ENCODE results near the gene KRTAP9-2. TPM values are rescaled to one million over a fixed set of nuclear protein-coding genes. Genes with fewer than 3 reads are reported as not detected.

KRTAP9-2 gene
- total RNA-seq, 1 donor from 2014 or later: not detected

GRCh38 chr17:41211845-41212466 lies 14.5 kb upstream of the KRTAP9-2 start:
- Histone ChIP-seq H3K27me3 (ENCODE audit: control insufficient read depth, insufficient read depth, low read length) (no peaks in the 10 kb centered on the region), H3K4me3 (ENCODE audit: low read depth, low read length) (no peak overlapping the region), H3K36me3 (ENCODE audit: control insufficient read depth, insufficient read depth, low read length) (no peaks in the 10 kb centered on the region)
- TF ChIP-seq, protein P1, sequence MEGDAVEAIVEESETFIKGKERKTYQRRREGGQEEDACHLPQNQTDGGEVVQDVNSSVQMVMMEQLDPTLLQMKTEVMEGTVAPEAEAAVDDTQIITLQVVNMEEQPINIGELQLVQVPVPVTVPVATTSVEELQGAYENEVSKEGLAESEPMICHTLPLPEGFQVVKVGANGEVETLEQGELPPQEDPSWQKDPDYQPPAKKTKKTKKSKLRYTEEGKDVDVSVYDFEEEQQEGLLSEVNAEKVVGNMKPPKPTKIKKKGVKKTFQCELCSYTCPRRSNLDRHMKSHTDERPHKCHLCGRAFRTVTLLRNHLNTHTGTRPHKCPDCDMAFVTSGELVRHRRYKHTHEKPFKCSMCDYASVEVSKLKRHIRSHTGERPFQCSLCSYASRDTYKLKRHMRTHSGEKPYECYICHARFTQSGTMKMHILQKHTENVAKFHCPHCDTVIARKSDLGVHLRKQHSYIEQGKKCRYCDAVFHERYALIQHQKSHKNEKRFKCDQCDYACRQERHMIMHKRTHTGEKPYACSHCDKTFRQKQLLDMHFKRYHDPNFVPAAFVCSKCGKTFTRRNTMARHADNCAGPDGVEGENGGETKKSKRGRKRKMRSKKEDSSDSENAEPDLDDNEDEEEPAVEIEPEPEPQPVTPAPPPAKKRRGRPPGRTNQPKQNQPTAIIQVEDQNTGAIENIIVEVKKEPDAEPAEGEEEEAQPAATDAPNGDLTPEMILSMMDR (IDR thresholded peaks at IDR 0.05; ENCODE audit: insufficient read depth, low read length, poor library complexity, severe bottlenecking): no peak
- peak; percentile 10 for DNase-seq (ENCODE audit: low read depth)

GRCh38 chr17:41212524-41213169 lies 13.8 kb upstream of the KRTAP9-2 start:
- Histone ChIP-seq H3K4me3 (ENCODE audit: low read depth, low read length) (no peak overlapping the region), H3K27me3 (ENCODE audit: control insufficient read depth, insufficient read depth, low read length) (no peaks in the 10 kb centered on the region), H3K36me3 (ENCODE audit: control insufficient read depth, insufficient read depth, low read length) (no peaks in the 10 kb centered on the region)
- no peak for DNase-seq (ENCODE audit: low read depth)
- TF ChIP-seq, protein P1 (IDR thresholded peaks at IDR 0.05; ENCODE audit: insufficient read depth, low read length, poor library complexity, severe bottlenecking): no peak

- H3K27me3 ChIP-seq (ENCODE audit: control insufficient read depth, insufficient read depth, low read length): no peaks in the 10 kb centered on the region
- no peak overlapping the region for H3K4me3 ChIP-seq (ENCODE audit: low read depth, low read length)
- DNase-seq (ENCODE audit: low read depth): no peak
- no peaks in the 10 kb centered on the region for H3K36me3 ChIP-seq (ENCODE audit: control insufficient read depth, insufficient read depth, low read length)
- TF ChIP-seq, protein P1 (IDR thresholded peaks at IDR 0.05; ENCODE audit: insufficient read depth, low read length, poor library complexity, severe bottlenecking): no peak
These were observed 10.8 kb upstream of the KRTAP9-2 start for GRCh38 chr17:41215681-41216080.

- no peaks in the 10 kb centered on the region for H3K27me3 ChIP-seq (ENCODE audit: control insufficient read depth, insufficient read depth, low read length)
- no peaks in the 10 kb centered on the region for H3K36me3 ChIP-seq (ENCODE audit: control insufficient read depth, insufficient read depth, low read length)
- TF ChIP-seq, protein P1 (IDR thresholded peaks at IDR 0.05; ENCODE audit: insufficient read depth, low read length, poor library complexity, severe bottlenecking): no peak
- H3K4me3 ChIP-seq (ENCODE audit: low read depth, low read length): no peak overlapping the region
- no peak for DNase-seq (ENCODE audit: low read depth)
These were observed 2.6 kb upstream of the KRTAP9-2 start for GRCh38 chr17:41223821-41224220.

DNA sequence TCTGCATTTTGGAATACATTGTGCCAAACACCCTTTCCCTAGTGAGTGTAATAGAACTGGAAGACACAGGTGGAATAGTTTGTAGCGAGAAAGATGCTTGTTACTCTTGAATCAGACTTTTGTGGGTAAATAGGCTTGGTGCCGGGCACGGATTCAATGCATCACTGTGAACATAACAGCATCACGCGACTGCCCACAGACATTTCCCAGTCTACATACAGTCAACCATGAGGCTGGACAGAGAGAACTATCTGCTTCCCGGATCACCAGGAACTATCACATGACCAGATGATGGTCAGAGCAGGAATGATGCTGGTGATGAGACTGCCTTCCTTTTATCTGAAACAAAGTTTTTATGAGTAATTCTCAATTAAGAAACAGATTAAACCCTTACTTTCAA lies 397 bp upstream of the KRTAP9-2 start:
- DNase-seq (ENCODE audit: low read depth): no peak
- TF ChIP-seq, protein P1 (IDR thresholded peaks at IDR 0.05; ENCODE audit: insufficient read depth, low read length, poor library complexity, severe bottlenecking): no peak
- Histone ChIP-seq H3K4me3 (ENCODE audit: low read depth, low read length) (no peak overlapping the region), H3K27me3 (ENCODE audit: control insufficient read depth, insufficient read depth, low read length) (no peaks in the 10 kb centered on the region), H3K36me3 (ENCODE audit: control insufficient read depth, insufficient read depth, low read length) (no peaks in the 10 kb centered on the region)

DNA sequence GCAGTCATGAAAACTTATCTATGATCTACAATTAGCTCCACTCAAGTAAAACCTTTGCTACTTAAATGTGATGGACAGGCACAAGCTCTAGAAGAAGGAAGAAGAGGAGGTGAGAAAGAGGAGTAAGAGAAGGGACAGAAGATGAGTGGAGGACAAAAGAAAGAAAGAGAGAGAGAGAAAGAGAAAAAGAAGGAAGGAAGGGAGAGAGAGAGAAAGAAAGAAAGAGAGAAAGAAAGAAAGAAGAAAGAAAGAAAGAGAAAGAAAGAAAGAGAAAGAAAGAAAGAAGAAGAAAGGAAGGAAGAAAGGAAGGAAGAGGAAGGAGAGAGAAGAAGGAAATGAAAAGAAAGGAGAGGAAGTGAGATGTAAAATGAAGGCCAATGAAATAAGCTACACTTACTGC lies 3.6 kb downstream of the KRTAP9-2 start:
- no peaks in the 10 kb centered on the region for H3K27me3 ChIP-seq (ENCODE audit: control insufficient read depth, insufficient read depth, low read length)
- TF ChIP-seq, protein P1 (IDR thresholded peaks at IDR 0.05; ENCODE audit: insufficient read depth, low read length, poor library complexity, severe bottlenecking): no peak
- no peaks in the 10 kb centered on the region for H3K36me3 ChIP-seq (ENCODE audit: control insufficient read depth, insufficient read depth, low read length)
- no peak overlapping the region for H3K4me3 ChIP-seq (ENCODE audit: low read depth, low read length)
- no peak for DNase-seq (ENCODE audit: low read depth)
